HCT116 (cell line): ENCODE results near the gene CNTFR.

Experiments used
- CEBPB ChIP-seq: IDR thresholded peaks from 2 replicates; pipeline ENCODE4 v1.6.1; 2012; ENCODE audit warnings: low read depth
- CTCF ChIP-seq, 3 experiments: fragments of 200-600 bp in 1 of 3; sonication (generic) in 1 of 3; IDR thresholded peaks in 2 of 3; conservative IDR thresholded peaks in 1 of 3; 2 replicates each; pipeline ENCODE4 v1.5.1; 2012 to 2017; ENCODE audit warnings: low read depth in 2 of 3, low read length in 2 of 3, antibody characterized with exemption in 1 of 3, borderline replicate concordance in 1 of 3, control low read depth in 1 of 3, mild to moderate bottlenecking in 1 of 3, mixed read lengths in 1 of 3, mixed run types in 1 of 3, moderate library complexity in 1 of 3; ENCODE audit not compliant: insufficient read depth in 1 of 3
- EZH2 ChIP-seq: fragments of 200-600 bp; sonication (generic); IDR thresholded peaks from 2 replicates; pipeline ENCODE4 v1.6.1; 2017; ENCODE audit warnings: antibody characterized with exemption, mixed run types
- EZH2phosphoT487 ChIP-seq: fragments of 200-600 bp; IDR thresholded peaks from 2 replicates; pipeline ENCODE4 v1.6.1; 2018; ENCODE audit warnings: antibody characterized with exemption, borderline replicate concordance
- JUND ChIP-seq: IDR thresholded peaks from 2 replicates; pipeline ENCODE4 v1.6.1; 2012
- MAX ChIP-seq: IDR thresholded peaks from 2 replicates; pipeline ENCODE4 v1.6.1; 2012
- POLR2A ChIP-seq: IDR thresholded peaks from 2 replicates; pipeline ENCODE4 v1.7.0; 2011; ENCODE audit warnings: borderline replicate concordance; ENCODE audit not compliant: insufficient read depth, insufficient read length; ENCODE audit errors: extremely low read depth
- RAD21 ChIP-seq: IDR thresholded peaks from 2 replicates; pipeline ENCODE4 v1.6.1; 2012; ENCODE audit warnings: low read depth, mild to moderate bottlenecking
- REST ChIP-seq: IDR thresholded peaks from 2 replicates; pipeline ENCODE4 v1.6.1; 2012; ENCODE audit warnings: low read depth
- SP1 ChIP-seq: IDR thresholded peaks from 2 replicates; pipeline ENCODE4 v1.6.1; 2012; ENCODE audit warnings: low read depth
- SRF ChIP-seq: IDR thresholded peaks from 2 replicates; pipeline ENCODE4 v1.6.1; 2012; ENCODE audit warnings: low read depth

- TF ChIP-seq EZH2phosphoT487 (no peak), MAX (no peak), CEBPB (no peak), RAD21 (no peak), JUND (no peak), SRF (no peak), EZH2 (no peak), POLR2A (no peak), SP1 (no peak), CTCF (IDR thresholded peaks at IDR 0.05 in 2 of 3, conservative IDR thresholded peaks at IDR 0.05 in 1 of 3; ENCODE audit: borderline replicate concordance in 1 of 3, insufficient read depth in 1 of 3, low read depth in 2 of 3, low read length in 2 of 3) (no peak), REST (no peak)
Observed at GRCh38 chr9:34555002-34555348, 34.5 kb downstream of the CNTFR start.
